ENCODE data around the gene ZNF77.
"Not testable (repeated sequence)": the region's sequence is repeated elsewhere in the genome, so short reads cannot be mapped to it uniquely, and the experiment has no call there.

ZNF77 gene

DNA sequence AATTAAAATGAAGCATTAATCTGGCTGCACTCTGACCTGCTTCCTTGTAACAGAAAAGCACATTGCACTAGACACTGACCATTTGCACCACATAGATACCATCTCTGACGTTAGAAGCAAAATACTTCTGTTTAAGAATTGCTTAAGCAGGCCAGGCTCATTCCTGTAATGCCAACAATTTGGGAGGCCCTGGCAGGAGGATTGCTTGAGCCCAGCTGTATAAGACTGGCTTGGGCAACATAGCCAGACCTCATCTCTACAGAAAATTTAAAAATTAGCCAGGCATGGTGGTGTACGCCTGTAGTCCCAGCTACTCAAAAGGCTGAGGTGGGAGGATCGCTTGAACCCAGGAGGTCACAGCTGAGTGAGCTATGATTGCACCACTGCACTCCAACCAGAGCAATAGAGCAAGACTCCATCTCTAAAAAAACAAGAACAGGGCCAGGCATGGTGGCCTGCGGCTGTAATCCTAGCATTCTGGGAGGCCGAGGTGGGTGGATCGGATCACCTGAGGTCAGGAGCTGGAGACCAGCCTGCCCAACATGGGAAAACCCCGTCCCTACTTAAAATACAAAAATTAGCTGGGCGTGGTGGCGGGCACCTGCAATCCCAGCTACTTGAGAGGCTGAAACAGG lies 25.5 kb upstream of the ZNF77 start:
- no peak for DNase-seq (ENCODE audit: low read depth in 2 of 2, low spot score in 1 of 2)

- no peak for DNase-seq (ENCODE audit: low read depth in 2 of 2, low spot score in 1 of 2)
Observed at GRCh38 chr19:2969104-2969504, 24.3 kb upstream of the ZNF77 start.

GRCh38 chr19:2967972-2968371 lies 23.2 kb upstream of the ZNF77 start:
- DNase-seq (ENCODE audit: low read depth in 2 of 2, low spot score in 1 of 2): no peak

DNA sequence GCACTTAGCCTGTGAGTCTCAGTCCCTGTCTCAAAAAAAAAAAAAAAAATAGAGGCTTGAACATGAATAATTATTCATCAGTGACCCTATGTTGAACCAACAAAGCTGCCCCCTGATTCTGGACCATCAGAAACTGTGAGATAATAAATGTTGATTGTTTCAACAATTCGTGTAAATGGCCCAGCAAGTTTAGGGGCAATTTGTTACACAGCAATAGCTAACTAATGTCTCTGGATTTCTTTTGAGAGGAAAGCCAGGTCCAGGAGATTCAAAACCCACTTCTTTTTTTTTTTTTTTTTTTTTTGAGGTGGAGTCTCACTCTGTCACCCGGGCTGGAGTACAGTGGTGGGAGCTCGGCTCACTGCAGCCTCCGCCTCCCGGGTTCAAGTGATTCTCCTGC lies 20.1 kb upstream of the ZNF77 start:
- no peak for DNase-seq (ENCODE audit: low read depth in 2 of 2, low spot score in 1 of 2)

DNA sequence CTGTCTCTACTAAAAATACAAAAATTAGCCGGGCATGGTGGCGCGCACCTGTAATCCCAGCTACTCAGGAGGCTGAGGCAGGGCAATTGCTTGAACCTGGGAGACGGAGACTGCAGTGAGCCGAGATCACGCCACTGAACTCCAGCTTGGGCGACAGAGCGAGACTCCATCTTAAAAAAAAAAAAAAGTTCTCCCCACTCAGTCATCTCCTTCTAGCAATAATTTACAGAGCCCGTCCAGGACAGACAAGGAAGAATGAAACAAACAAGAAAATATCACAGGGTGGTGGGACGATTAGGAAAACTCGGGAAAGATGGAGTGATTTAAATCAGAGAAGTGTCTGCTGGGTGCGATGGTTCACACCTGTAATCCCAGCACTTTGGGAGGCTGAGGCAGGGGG lies 18.9 kb upstream of the ZNF77 start:
- not testable (repeated sequence) for DNase-seq (ENCODE audit: low read depth in 2 of 2, low spot score in 1 of 2)

DNA sequence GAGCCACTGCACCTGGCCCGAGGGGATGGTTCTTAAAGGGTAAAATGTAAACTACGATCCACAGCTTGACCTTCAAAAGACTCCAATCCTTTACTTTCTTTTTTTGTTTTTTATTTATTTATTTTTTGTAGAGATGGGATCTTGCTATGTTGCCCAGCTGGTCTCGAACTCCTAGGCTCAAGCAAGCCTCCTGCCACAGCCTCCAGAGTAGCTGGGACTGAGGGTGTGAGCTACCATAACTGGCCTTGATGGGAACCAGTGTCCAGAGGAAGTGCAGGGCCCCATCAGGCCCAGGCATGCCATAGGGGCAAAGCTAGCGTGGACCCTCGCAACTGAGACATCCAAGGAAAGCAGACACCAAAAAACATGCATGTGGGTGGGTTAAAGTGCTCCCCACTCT lies 18.4 kb upstream of the ZNF77 start:
- DNase-seq (ENCODE audit: low read depth in 2 of 2, low spot score in 1 of 2): no peak

DNA sequence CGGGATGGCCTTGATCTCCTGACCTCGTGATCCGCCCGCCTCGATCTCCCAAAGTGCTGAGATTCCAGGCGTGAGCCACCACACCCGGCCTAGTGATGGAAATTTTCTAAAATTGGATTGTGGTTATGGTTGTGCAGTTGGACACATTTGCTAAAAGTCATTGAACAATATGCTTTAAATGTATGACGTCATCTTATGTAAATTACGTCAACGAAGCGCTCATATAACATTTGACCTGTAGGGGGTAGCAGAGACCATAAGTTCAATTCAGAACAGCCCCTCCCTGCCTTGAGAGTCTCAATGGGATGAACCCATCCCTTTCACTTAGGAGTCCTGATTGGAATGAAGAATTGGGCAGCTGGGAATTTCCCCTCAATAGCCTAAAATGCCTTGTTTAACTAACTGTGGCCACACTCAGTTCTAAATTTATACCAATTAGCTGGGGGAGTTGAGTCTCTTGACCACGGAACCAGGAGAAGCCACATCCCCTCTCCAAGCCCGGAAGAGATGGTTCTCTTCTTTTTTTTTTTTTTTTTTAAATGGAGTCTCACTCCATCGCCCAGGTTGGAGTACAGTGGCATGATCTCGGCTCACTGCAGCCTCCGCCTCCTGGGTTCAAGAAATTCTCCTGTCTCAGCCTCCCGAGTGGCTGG lies 17.4 kb upstream of the ZNF77 start:
- no peak for DNase-seq (ENCODE audit: low read depth in 2 of 2, low spot score in 1 of 2)

- DNase-seq (ENCODE audit: low read depth in 2 of 2, low spot score in 1 of 2): no peak
Observed at GRCh38 chr19:2960120-2960519, 15.3 kb upstream of the ZNF77 start.

GRCh38 chr19:2957160-2957559 lies 12.4 kb upstream of the ZNF77 start:
- no peak for DNase-seq (ENCODE audit: low read depth in 2 of 2, low spot score in 1 of 2)

GRCh38 chr19:2952953-2953481 lies 8.2 kb upstream of the ZNF77 start:
- no peak for DNase-seq (ENCODE audit: low read depth in 2 of 2, low spot score in 1 of 2)

DNA sequence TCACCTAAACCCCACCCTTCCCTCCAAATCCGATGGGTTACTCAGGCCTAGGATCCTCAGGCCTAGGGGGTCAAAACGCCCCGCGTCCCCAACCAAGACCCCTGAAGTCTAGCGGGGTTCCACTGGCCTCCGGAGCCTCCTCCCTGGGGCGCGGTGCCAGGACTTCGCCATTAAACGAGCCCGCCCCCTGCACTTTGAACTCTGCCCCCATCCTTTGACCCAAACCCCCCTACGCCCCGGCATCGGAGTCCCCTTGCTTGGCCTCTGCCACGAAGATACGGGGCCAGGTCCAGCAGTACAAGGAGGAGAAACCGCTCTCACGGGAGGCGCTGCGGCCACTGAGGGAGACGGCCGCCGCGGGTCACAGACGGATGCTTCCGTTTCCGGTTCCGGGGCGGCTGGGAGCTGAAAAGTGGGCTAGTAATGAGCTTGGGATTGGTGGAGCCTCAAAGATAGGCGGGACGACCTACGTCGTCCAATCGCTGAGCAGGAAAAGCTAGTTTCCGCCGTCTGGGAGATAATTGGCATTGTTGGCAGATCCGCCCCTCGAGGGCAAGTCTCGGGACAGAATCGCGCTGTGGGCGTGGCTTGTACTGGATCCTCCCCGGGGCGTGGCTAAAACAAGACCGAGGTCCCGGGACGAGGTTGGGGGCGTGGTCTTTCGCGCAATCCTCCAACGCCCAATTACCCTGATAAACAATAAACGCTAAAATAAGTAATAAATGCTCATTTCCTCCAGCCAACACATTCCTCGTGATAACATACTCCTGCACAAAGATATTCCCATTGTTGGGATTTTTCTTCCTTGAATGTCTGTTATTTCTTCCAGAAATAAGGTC lies 5.7 kb upstream of the ZNF77 start:
- peak; percentile 100 for DNase-seq (ENCODE audit: low read depth in 2 of 2, low spot score in 1 of 2)

- no peak for DNase-seq (ENCODE audit: low read depth in 2 of 2, low spot score in 1 of 2)
Observed at GRCh38 chr19:2949939-2950285, 5.1 kb upstream of the ZNF77 start.

DNA sequence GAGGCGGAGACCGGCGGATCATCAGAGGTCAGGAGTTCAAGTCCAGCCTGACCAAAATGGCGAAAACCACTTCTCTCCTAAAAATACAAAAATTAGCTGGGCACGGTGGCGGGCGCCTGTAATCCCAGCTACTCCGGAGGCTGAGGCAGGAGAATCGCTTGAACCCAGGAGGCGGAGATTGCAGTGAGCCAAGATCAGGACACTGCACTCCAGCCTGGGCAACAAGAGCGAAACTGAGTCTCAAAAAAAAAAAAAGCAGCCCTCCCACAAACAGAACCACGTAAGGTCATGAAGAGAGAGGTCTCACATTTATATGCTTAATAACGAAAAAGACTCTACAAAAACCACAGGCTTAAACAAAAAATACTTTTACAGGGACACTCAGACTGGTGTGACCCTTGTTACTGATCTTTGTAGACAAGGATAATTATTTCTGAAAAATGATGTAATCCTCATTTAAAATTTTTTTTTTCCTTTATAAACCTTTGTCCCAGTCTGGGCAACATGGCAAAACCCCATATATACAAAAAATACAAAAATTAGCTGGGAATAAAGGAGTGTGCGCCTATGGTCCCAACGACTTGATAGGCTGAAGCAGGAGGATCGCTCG lies 909 bp upstream of the ZNF77 start:
- DNase-seq (ENCODE audit: low read depth in 2 of 2, low spot score in 1 of 2): no peak

- no peak for DNase-seq (ENCODE audit: low read depth in 2 of 2, low spot score in 1 of 2)
Observed at GRCh38 chr19:2944403-2944774, 382 bp downstream of the ZNF77 start.

- no peak for DNase-seq (ENCODE audit: low read depth in 2 of 2, low spot score in 1 of 2)
Observed at GRCh38 chr19:2942928-2943640, 1.7 kb downstream of the ZNF77 start.

DNA sequence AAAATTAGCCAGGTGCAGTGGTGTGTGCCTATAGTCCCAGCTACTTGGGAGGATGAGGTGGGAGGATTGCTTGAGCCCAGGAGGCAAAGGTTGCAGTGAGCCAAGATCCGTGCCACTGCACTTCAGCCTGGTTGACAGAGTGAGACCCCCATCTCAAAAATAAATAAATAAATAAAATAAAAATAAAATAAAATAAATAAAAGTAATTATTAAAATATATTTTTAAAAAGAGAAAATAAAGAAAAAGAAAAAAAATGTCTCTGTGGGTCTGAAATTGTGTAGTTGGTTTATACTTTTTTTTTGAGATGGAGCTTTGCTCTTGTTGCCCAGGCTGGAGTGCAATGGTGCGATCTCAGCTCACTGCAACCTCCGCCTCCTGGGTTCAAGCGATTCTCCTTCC lies 8.9 kb downstream of the ZNF77 start:
- DNase-seq (ENCODE audit: low read depth in 2 of 2, low spot score in 1 of 2): not testable (repeated sequence)

- DNase-seq (ENCODE audit: low read depth in 2 of 2, low spot score in 1 of 2): no peak
Observed at GRCh38 chr19:2933490-2933910, 11.3 kb downstream of the ZNF77 start.

DNA sequence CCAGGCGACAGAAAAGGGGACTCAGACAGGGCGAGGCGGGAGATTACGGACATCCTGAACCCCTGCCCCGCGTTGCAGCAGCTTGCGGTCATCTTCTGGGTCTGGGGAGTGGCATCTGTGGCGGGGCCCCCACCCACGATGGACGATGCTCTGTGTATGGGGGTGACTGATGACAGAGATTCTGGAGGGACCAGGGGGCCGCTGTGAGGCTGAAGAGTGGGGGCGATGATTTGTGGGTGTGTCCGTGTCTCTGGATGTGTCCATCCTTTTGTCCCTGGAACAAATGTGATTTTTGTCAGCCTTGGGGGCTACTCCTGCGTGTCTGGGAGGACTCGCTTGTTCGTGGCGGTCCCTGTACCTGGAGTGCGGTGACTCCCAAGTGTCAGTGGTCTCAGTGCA lies 17.7 kb downstream of the ZNF77 start:
- no peak for DNase-seq (ENCODE audit: low read depth in 2 of 2, low spot score in 1 of 2)

GRCh38 chr19:2926341-2927031 lies 18.3 kb downstream of the ZNF77 start:
- DNase-seq (ENCODE audit: low read depth in 2 of 2, low spot score in 1 of 2): no peak

DNA sequence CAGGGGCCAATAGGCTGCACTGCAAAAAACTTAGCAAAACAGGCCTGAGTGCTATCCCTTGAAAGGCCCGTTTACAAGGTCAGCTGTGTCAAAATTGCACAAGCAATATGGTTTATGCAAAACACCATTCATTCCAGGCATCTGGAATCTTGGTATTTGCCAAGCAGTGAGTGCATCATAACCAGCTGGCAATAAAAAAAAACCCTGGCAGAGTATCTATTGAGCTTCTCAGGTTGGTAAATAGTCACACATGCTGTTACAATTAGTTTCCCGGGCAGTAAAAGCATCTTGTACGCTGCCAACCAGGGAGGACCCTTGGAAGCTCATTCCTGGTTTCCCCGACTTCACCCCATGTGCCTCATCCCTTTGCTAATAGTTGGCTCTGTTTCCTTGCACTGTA lies 21.3 kb downstream of the ZNF77 start:
- DNase-seq (ENCODE audit: low read depth in 2 of 2, low spot score in 1 of 2): no peak

- DNase-seq (ENCODE audit: low read depth in 2 of 2, low spot score in 1 of 2): no peak
Observed at GRCh38 chr19:2922987-2923386, 21.8 kb downstream of the ZNF77 start.
